Testis (tissue), 2 donors: ENCODE measurements around the gene DLEC1.

Experiments
- CTCF ChIP-seq, 3 experiments: fragments of 450-650 bp in 2 of 3; fragments of 200-600 bp in 1 of 3; sonication (generic) in 1 of 3; IDR thresholded peaks; one replicate each; pipeline ENCODE4 v1.5.1; 2016 to 2019; ENCODE audit warnings: antibody characterized with exemption in 3 of 3, mild to moderate bottlenecking in 2 of 3, moderate library complexity in 1 of 3
- POLR2A ChIP-seq: fragments of 450-650 bp; IDR thresholded peaks from one replicate; pipeline ENCODE4 v1.6.1; 2017; ENCODE audit warnings: antibody characterized with exemption, mild to moderate bottlenecking, moderate library complexity

- TF ChIP-seq CTCF (IDR thresholded peaks at IDR 0.05) (no peak), POLR2A (no peak)
Measured at GRCh38 chr3:38149708-38150107, 110.7 kb downstream of the DLEC1 start.
